Neuronal stem cell (in vitro differentiated cells): Measurements from ENCODE around the gene SLBP.
A peak's percentile ranks its signal among the peaks of the same experiment; 100 is the strongest.

Source experiments
- DNase-seq: peaks from one replicate; pipeline ENCODE4 v3.0.0-alpha.2; 2013; ENCODE audit warnings: low spot score
- H2AFZ ChIP-seq: one replicate; pipeline ENCODE4 v1.6.1; 2013; ENCODE audit warnings: mild to moderate bottlenecking, low read length, inconsistent platforms
- H2AK5ac ChIP-seq: 2 replicates; pipeline ENCODE4 v1.6.1; 2013; ENCODE audit warnings: low read depth, mild to moderate bottlenecking, inconsistent platforms, low read length, moderate library complexity, mixed read lengths
- H2BK120ac ChIP-seq: 2 replicates; pipeline ENCODE4 v1.6.1; 2013; ENCODE audit warnings: low read depth, mild to moderate bottlenecking, inconsistent platforms, low read length, moderate library complexity, mixed read lengths
- H2BK12ac ChIP-seq: one replicate; pipeline ENCODE4 v1.6.1; 2013; ENCODE audit warnings: low read length, inconsistent platforms
- H2BK15ac ChIP-seq: 2 replicates; pipeline ENCODE4 v1.6.1; 2013; ENCODE audit warnings: mild to moderate bottlenecking, low read length, inconsistent platforms, mixed read lengths
- H2BK5ac ChIP-seq: one replicate; pipeline ENCODE4 v1.6.1; 2013; ENCODE audit warnings: inconsistent platforms, mild to moderate bottlenecking, low read length, moderate library complexity
- H3K14ac ChIP-seq: one replicate; pipeline ENCODE4 v1.6.1; 2013; ENCODE audit warnings: low read length, inconsistent platforms
- H3K18ac ChIP-seq: 2 replicates; pipeline ENCODE4 v1.6.1; 2013; ENCODE audit warnings: low read length, inconsistent platforms
- H3K23ac ChIP-seq: 2 replicates; pipeline ENCODE4 v1.6.1; 2013; ENCODE audit warnings: low read depth, mild to moderate bottlenecking, mixed read lengths, low read length, inconsistent platforms; ENCODE audit not compliant: poor library complexity
- H3K27ac ChIP-seq: replicated peaks from 3 replicates; pipeline ENCODE4 v1.5.1; 2013; ENCODE audit warnings: low read length, inconsistent platforms
- H3K27me3 ChIP-seq, 3 experiments: 2 replicates each; pipeline ENCODE4 v1.6.1; 2013; ENCODE audit warnings: low read length in 3 of 3, mild to moderate bottlenecking in 2 of 3, inconsistent platforms in 1 of 3, low read depth in 1 of 3, mixed read lengths in 1 of 3, moderate library complexity in 1 of 3; ENCODE audit not compliant: control insufficient read depth in 3 of 3, insufficient read depth in 3 of 3
- H3K36me3 ChIP-seq, 2 donors: replicated peaks in 1 of 2; 2 replicates each; pipeline ENCODE4 v1.6.1; 2013; ENCODE audit warnings: low read length in 2 of 2; ENCODE audit not compliant: control insufficient read depth in 2 of 2, insufficient read depth in 2 of 2
- H3K4ac ChIP-seq: 2 replicates; pipeline ENCODE4 v1.6.1; 2013; ENCODE audit warnings: inconsistent platforms, mild to moderate bottlenecking, low read length, moderate library complexity
- H3K4me1 ChIP-seq, 2 donors: 1 replicate in 1 of 2; 2 replicates in 1 of 2; pipeline ENCODE4 v1.6.1; 2013; ENCODE audit warnings: low read length in 2 of 2, low read depth in 1 of 2; ENCODE audit not compliant: control insufficient read depth in 2 of 2, insufficient read depth in 1 of 2
- H3K4me2 ChIP-seq: one replicate; pipeline ENCODE4 v1.6.1; 2013; ENCODE audit warnings: mild to moderate bottlenecking, low read length, inconsistent platforms; ENCODE audit not compliant: insufficient read depth, poor library complexity, severe bottlenecking
- H3K4me3 ChIP-seq, 2 donors: 2 replicates each; pipeline ENCODE4 v1.5.1; 2013; ENCODE audit warnings: low read length in 2 of 2, mild to moderate bottlenecking in 2 of 2, inconsistent platforms in 1 of 2, moderate library complexity in 1 of 2
- H3K79me1 ChIP-seq: one replicate; pipeline ENCODE4 v1.6.1; 2013; ENCODE audit warnings: low read depth, mild to moderate bottlenecking, inconsistent platforms, low read length, moderate library complexity
- H3K9ac ChIP-seq: one replicate; pipeline ENCODE4 v1.6.1; 2013; ENCODE audit warnings: mild to moderate bottlenecking, low read depth, low read length, inconsistent platforms; ENCODE audit not compliant: poor library complexity
- H3K9me3 ChIP-seq, 2 donors: replicated peaks in 1 of 2; 2 replicates each; pipeline versions ENCODE3 to v1.6.1; 2013; ENCODE audit warnings: low read length in 2 of 2, mild to moderate bottlenecking in 2 of 2, inconsistent platforms in 1 of 2, low read depth in 1 of 2, mixed read lengths in 1 of 2, moderate library complexity in 1 of 2; ENCODE audit not compliant: control insufficient read depth in 2 of 2, insufficient read depth in 1 of 2
- H4K8ac ChIP-seq: one replicate; pipeline ENCODE4 v1.6.1; 2013; ENCODE audit warnings: low read depth, mild to moderate bottlenecking, inconsistent platforms, low read length, moderate library complexity
- H4K91ac ChIP-seq: one replicate; pipeline ENCODE4 v1.6.1; 2013; ENCODE audit warnings: low read length, low read depth, mild to moderate bottlenecking, inconsistent platforms; ENCODE audit not compliant: poor library complexity
- WGBS, 2 donors: extraction: QIAGEN DNeasy Blood & Tissue Kit; methylation state at CpG; one replicate each; pipeline ENCODE4 v1.1.7; 2013; ENCODE audit warnings: missing lambda C conversion rate in 2 of 2, mixed read lengths in 1 of 2; ENCODE audit not compliant: insufficient read length in 2 of 2, insufficient replicate concordance in 1 of 2; ENCODE audit errors: extremely low coverage in 2 of 2; 5-methylcytosine and 5-hydroxymethylcytosine counted together

The SLBP gene

GRCh38 chr4:1732911-1733310, 20.8 kb upstream of the SLBP start:
- H2AK5ac ChIP-seq, result no peak overlapping the region
- WGBS, 2 donors, result no CpG with 5 or more reads among the region's 10 CpGs

GRCh38 chr4:1731180-1731579, 19.1 kb upstream of the SLBP start:
- Histone ChIP-seq H3K27ac (no peak overlapping the region), H2BK120ac (no peak overlapping the region), H3K27me3 (no peaks in the 10 kb centered on the region), H3K9ac (peak overlapping the region; percentile 56), H3K4me2 (no peak overlapping the region), H3K18ac (no peak overlapping the region), H3K9me3 (peaks cover under 1 to 4% of the 10 kb centered on the region in 2 donors), H2AK5ac (no peak overlapping the region), H3K4me1 (peaks cover 0 to 2% of the 10 kb centered on the region in 2 donors), H3K4me3 (no peak overlapping the region), H4K8ac (peak overlapping the region; percentile 57), H2BK15ac (no peak overlapping the region), H3K79me1 (peaks cover 22% of the 10 kb centered on the region), H2BK5ac (no peak overlapping the region), H3K4ac (no peak overlapping the region), H3K23ac (peak overlapping the region; percentile 69), H3K36me3 (peaks cover 80 to 98% of the 10 kb centered on the region in 2 donors), H4K91ac (no peak overlapping the region), H2AFZ (no peak overlapping the region), H3K14ac (no peak overlapping the region), H2BK12ac (no peak overlapping the region)
- no peak for DNase-seq
- no CpG with 5 or more reads among the region's 10 CpGs for WGBS, 2 donors

More at GRCh38 chr4:1732911-1733310, 20.8 kb upstream of the SLBP start:
- Histone ChIP-seq H2AFZ (no peak overlapping the region), H3K23ac (no peak overlapping the region), H3K36me3 (peaks cover 82 to 98% of the 10 kb centered on the region in 2 donors), H2BK5ac (no peak overlapping the region), H3K9ac (peak overlapping the region; percentile 32), H3K4me1 (no peaks in the 10 kb centered on the region), H3K14ac (no peak overlapping the region), H3K18ac (no peak overlapping the region), H2BK12ac (no peak overlapping the region), H3K79me1 (peaks cover 17% of the 10 kb centered on the region), H3K4me2 (no peak overlapping the region), H3K27me3 (no peaks in the 10 kb centered on the region), H2BK120ac (no peak overlapping the region), H2BK15ac (no peak overlapping the region), H4K91ac (no peak overlapping the region), H3K4me3 (no peak overlapping the region), H4K8ac (no peak overlapping the region), H3K9me3 (peaks cover 18% of the 10 kb centered on the region in 2 donors), H3K4ac (no peak overlapping the region), H3K27ac (no peak overlapping the region)
- DNase-seq, result no peak

GRCh38 chr4:1730532-1731135, 18.5 kb upstream of the SLBP start:
- no peak overlapping the region for H3K4me2 ChIP-seq
- H3K27ac ChIP-seq, result no peak overlapping the region
- no peak overlapping the region for H2AFZ ChIP-seq
- H3K27me3 ChIP-seq, result no peaks in the 10 kb centered on the region
- DNase-seq, result no peak
- H3K4me3 ChIP-seq, result no peak overlapping the region
- no peak overlapping the region for H2BK5ac ChIP-seq
- no peak overlapping the region for H2AK5ac ChIP-seq
- no peak overlapping the region for H2BK120ac ChIP-seq
- H4K91ac ChIP-seq, result no peak overlapping the region
- H3K18ac ChIP-seq, result peak overlapping the region; percentile 46
- H3K23ac ChIP-seq, result peak overlapping the region; percentile 69
- peak overlapping the region; percentile 56 for H3K9ac ChIP-seq
- H4K8ac ChIP-seq, result peak overlapping the region; percentile 57
- H3K4me1 ChIP-seq, result peaks cover 0 to 5% of the 10 kb centered on the region in 2 donors
- peaks cover 0 to 2% of the 10 kb centered on the region in 2 donors for H3K9me3 ChIP-seq
- peaks cover 79 to 98% of the 10 kb centered on the region in 2 donors for H3K36me3 ChIP-seq
- WGBS, 2 donors, result no CpG with 5 or more reads among the region's 16 CpGs
- peaks cover 22% of the 10 kb centered on the region for H3K79me1 ChIP-seq
- H2BK15ac ChIP-seq, result no peak overlapping the region
- peak overlapping the region; percentile 17 for H2BK12ac ChIP-seq
- no peak overlapping the region for H3K14ac ChIP-seq
- H3K4ac ChIP-seq, result no peak overlapping the region

- DNase-seq, result no peak
- no peak overlapping the region for H2BK15ac ChIP-seq
- no peak overlapping the region for H3K27ac ChIP-seq
- no peaks in the 10 kb centered on the region for H3K9me3 ChIP-seq
- H3K4me3 ChIP-seq, result no peak overlapping the region
- H3K4me2 ChIP-seq, result no peak overlapping the region
- peaks cover 25% of the 10 kb centered on the region for H3K79me1 ChIP-seq
- H3K14ac ChIP-seq, result no peak overlapping the region
- no peak overlapping the region for H4K91ac ChIP-seq
- H2BK12ac ChIP-seq, result no peak overlapping the region
- H3K18ac ChIP-seq, result no peak overlapping the region
- peaks cover 76 to 98% of the 10 kb centered on the region in 2 donors for H3K36me3 ChIP-seq
- no peak overlapping the region for H2BK5ac ChIP-seq
- no peak overlapping the region for H2BK120ac ChIP-seq
- peaks cover 0 to 5% of the 10 kb centered on the region in 2 donors for H3K4me1 ChIP-seq
- no peak overlapping the region for H3K23ac ChIP-seq
- H2AK5ac ChIP-seq, result no peak overlapping the region
- H3K27me3 ChIP-seq, result no peaks in the 10 kb centered on the region
- H2AFZ ChIP-seq, result no peak overlapping the region
- H4K8ac ChIP-seq, result no peak overlapping the region
- no peak overlapping the region for H3K4ac ChIP-seq
- WGBS, 2 donors, result no CpG with 5 or more reads among the region's 31 CpGs
- H3K9ac ChIP-seq, result peak overlapping the region; percentile 34
These were observed 16.2 kb upstream of the SLBP start for GRCh38 chr4:1728061-1728980.
